Brain pericyte (primary cell): ENCODE results near the gene AMTN.
"Not testable (repeated sequence)": the region's sequence is repeated elsewhere in the genome, so short reads cannot be mapped to it uniquely, and the experiment has no call there.

Source experiments
- DNase-seq: peaks from one replicate; pipeline ENCODE4 v3.0.0-alpha.2; 2012; ENCODE audit warnings: low read depth, low spot score

The AMTN gene, protein sequence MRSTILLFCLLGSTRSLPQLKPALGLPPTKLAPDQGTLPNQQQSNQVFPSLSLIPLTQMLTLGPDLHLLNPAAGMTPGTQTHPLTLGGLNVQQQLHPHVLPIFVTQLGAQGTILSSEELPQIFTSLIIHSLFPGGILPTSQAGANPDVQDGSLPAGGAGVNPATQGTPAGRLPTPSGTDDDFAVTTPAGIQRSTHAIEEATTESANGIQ

DNA sequence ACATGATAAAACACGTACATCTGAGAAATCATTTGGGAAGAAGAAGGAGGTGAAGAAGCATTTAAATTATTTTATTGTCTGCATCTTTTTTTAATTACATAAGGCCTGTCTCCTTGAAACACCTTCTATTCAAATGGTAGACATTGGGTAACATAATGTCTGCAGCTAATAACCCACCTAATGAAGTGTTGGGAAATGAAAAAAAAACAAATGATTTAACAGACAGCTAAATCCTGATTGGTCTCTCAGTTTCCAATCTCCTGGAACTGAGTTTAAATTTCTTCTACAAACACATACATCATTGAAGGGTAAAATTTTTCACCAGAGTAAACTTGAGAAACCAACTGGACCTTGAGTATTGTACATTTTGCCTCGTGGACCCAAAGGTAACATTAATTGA is at the start of gene AMTN:
Gene AMTN (plus strand): TSS at position 301 of the 400 bp plus-strand sequence. CDS start 209 bp downstream, outside the sequence.
- DNase-seq, result no peak

DNA sequence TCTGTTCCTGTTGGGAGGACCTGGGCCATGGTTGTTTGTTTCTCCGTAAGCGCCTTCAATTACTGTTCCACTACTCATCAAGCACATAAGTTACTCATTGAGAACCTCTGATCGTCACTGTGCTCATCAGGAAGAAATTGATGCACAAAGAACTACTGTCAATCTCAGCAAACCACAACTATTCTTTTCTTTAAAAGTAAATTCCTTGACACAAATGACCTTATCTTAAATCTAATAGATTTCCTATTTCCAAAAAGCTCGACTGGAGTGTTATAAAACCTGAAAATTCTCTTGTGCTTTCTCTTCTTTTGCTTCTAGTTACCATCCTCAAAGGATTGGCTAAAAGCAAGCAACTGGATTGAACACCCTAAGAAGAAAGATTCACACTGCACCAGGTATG is 46.5 kb upstream of the AMTN start, which contains the start of gene MUC7:
Gene MUC7 (plus strand): TSS at position 301 of the 400 bp plus-strand sequence. CDS start 1,825 bp downstream, outside the sequence.
- DNase-seq, result no peak

DNA sequence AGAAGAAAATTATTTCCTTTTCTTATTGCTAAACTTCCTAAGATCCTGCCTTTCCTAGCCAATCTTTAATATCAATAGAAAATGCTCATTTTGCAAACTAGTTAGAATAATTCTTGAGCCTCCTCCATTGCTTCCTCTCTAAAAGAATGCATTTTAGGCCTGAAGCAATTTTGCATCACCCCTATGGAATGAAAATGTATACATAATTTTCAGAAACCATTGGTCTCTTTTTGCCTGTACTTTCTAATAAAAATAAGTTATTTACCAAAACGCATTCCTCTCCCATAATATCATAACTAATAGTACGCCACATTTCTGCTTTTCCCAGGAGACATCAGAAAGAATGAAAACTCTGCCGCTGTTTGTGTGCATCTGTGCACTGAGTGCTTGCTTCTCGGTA is 44.7 kb upstream of the AMTN start:
- DNase-seq, result no peak

DNA sequence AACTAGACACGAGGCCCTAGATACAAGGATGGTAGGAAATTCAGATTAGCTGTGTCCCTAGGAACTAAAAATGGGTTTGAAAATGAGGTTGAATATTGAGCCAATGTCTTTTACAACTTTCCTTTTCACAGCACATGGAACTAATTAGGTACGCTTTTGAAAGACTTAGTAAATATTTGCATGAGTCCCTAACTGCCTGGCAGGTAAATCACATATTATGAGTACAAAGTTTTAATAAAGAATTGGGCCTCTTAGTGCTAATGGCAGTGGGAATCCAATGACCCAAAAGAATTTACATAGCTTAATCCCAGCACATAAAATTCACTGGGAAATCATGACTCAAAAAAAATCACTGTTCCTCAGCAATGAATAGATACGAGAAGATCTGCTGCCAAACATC is 29.6 kb upstream of the AMTN start:
- no peak for DNase-seq

DNA sequence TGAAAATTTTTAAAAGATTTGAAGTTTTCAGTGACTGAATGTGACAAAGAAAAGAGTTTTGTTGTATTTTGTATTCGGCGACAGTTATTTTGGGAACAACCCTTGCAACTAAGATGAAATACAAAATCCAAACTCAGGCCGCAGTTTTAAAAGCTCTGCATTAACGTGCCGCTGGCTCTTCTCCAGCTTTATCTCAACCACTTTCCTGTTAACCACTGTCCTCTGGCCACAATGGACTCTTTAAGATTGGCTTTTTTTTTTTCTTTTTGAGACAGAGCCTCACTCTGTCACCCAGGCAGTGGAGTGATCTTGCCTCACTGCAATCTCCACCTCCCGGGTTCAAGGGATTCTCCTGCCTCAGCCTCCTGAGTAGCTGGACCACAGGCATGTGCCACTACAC is 22.1 kb upstream of the AMTN start:
- DNase-seq, result no peak

DNA sequence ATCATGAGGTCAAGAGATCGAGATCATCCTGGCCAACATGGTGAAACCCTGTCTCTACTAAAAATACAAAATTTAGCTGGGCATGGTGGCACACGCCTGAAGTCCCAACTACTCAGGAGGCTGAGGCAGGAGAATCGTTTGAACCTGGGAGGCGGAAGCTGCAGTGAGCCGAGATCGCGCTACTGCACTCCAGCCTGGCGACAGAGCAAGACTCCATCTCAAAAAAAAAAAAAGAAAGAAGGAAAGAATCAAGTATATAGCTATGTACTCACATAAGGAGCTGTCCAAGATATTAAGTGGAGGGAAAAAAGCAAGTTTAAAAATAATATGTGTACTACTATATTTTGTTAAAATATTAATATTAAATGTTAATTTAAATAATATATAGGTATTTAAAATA is 16.5 kb upstream of the AMTN start:
- DNase-seq, result not testable (repeated sequence)

DNA sequence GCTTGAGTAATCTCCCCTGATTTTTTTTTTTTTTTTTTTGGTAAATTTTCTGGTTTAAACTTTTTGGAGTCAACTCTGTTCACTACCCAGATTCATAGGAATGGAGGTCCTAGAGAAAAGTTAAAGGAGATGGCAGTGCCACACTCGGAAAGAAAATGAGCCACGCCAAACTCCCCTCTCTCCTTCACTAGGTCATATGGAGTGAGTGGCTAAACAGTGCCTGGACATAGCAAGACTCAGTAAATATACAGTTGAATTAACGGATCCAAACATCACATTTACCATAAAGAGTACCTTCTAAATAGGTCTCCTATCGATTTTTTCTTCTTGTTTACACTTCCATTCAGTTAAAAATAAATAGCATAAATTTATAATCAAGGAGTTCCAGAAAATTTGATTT is 13.6 kb upstream of the AMTN start:
- DNase-seq, result no peak

DNA sequence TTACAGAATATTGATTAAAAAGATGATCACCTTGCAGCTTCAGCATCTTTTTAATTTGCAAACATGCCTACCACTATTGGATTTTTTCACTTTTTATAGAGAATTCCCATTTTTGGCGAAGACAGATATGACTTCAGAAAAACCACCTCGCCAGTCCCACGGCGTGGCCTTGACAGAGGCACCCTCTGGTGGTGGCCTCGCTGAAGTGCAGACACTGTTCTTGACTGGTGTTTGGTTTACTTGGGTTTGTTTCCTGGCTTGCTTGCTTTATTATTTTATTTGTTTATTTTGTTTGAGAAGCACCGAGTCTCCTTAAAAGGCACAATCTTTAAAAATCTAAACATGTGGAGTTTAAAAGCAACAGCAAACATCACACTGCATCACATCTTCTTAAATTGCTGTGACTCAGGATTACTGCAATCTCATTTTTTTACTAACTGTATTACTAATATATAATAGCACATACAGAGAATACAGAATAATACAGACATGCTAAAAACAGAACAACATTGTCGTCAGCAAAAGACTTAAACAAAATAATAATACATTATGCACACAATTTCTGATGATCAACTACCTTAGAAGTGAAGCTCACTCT is 13.1 kb upstream of the AMTN start:
- DNase-seq, result no peak

DNA sequence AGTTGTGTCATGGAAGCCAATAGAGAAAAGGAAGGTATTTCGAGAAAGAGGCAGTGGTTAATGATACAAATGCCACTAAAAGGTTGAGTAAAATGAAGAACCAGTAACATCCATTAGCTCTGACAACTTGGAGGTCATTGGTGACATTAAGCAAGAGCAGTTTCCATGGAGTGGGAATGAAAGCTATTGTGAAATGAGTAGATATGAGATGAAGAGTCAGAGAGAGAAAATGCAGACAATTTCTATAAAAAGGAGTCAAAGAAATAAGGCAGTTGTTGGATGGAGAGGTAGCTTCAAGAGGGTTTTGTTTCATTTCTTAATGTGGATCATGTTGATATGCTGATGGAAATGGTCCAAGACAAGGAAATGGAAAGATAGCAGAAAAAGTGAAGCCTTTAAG is 9.6 kb upstream of the AMTN start:
- no peak for DNase-seq

DNA sequence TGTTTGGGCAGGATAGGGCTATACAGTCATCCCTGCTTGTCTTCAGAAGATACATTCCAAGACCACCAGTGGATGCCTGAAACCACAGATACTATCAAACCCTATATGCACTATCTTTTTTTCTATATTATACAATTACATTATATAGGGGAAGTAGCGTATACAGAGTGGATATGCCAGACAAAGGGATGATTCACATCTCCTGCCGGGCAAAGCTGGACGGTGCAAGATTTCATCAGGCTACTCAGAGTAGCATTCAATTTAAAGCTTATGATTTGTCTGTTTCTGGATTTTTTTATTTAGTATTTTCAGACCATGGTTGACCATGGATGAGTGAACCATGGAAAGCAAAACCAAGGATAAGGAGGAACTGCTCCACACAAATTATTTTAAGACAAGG is 7.0 kb upstream of the AMTN start:
- no peak for DNase-seq

DNA sequence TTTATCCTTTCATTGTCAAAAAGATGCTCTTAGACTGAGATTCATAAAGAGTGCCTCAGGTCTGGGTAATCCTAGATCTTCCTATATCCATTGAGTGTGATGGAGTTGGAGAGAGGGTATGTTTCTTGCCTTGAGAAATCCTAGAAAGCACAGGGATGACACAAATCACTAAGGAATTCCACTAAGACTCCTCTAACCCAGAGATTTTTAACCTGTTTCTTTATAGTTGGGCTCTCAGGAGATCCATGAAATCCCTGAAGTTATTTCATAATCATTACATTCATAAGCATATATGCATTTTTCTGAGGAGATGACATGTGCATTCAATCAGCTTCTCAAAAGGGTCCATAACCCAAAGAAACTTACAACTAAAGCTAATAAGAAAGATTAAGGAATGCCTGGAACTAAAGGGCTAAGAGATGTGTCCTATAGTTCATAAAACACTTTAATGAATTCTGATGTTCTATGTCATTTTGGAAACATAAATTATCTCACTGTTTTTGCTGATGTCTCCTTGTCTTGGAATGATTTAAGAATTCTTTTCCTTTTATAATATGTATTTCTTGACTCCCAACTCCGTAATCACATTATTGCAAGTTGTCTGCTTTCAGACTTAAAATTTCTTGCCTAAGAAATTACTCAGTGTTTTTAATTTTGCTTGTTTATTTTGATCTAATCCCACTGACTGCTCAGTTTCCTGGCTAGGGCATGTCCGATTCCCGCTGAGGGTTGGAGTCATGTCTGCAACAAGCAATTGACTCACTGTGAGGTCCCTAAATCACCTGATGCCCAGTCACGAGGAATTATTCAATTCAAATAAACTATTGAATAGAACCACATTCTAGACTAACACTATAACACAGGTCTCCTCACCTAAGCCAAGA is 2.8 kb upstream of the AMTN start:
- DNase-seq, result no peak

DNA sequence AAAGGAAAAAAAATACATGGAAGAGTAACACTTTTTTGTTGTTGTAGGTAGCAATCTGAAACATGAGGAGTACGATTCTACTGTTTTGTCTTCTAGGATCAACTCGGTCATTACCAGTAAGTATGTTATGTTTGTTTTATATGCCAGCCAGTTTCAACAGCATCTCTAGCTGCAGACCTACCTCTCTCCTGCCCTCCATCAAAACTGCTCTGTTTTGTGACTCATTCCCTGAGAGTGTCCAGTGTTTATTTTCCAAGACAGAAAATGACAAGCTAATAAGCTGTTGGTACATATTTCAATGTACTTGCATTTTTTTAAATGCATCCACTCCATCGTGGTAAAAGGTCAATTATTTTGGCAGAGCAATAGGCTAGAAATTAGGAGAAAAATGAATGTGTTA is 347 bp downstream of the AMTN start:
- DNase-seq, result no peak

DNA sequence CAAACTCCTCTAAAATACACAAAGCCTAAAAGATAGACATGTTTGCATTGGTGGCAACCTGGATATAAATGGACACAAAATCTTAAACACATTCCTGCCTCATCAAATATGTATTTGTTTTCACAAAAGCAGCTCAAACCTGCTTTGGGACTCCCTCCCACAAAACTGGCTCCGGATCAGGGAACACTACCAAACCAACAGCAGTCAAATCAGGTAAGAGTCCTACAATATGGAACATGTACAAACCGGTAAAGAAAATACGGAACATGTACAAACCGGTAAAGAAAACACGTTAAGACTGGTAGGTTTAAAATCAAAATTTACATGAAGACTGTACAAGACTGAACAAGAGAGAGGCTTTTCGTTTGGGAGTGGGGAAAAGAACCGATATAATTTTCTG is 4.3 kb downstream of the AMTN start:
- DNase-seq, result no peak

DNA sequence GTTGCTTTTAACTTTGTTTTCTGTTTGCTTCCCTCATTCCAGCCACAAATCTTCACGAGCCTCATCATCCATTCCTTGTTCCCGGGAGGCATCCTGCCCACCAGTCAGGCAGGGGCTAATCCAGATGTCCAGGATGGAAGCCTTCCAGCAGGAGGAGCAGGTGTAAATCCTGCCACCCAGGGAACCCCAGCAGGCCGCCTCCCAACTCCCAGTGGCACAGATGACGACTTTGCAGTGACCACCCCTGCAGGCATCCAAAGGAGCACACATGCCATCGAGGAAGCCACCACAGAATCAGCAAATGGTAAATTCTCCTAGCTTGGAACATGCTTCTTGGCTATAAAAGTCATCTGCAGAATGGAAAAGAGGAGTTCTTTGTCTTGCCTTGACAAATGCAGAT is 12.6 kb downstream of the AMTN start:
- no peak for DNase-seq

DNA sequence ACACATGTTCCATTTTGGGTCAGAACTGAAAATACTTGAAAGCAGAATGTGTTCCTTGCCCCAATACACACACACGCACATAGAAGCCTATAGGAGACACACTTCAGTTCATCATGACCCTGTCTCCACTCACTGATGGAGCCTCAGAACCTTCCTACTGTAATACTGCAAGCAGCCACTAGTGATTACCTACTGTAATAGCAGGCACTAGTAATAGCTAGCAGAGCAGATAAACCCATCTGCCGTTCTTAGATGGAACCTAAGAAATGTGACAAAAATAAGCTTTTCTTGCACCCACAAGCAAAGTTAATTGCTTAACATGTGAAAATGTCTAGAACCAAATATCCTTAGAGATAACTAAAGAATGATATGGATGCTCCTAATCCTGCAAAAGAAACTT is 13.6 kb downstream of the AMTN start:
- DNase-seq, result no peak

DNA sequence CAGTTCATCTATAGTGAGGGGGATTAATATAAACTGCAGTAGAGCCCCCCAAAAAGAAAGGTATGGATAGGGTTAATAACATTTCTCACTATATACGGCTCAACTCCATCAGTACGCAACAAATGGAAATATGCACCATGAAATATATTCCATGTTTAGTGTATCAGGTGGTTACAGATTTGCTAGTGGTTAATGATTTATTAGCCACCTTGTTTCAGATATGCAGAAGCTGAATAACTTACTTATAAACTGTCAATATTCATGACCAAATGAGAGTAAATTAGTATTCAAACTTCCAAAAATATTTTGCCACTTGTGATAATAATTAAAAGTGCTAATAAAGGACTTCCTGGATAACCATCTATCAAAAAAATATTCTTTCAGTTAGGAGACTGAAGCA is 14.8 kb downstream of the AMTN start:
- DNase-seq, result no peak

DNA sequence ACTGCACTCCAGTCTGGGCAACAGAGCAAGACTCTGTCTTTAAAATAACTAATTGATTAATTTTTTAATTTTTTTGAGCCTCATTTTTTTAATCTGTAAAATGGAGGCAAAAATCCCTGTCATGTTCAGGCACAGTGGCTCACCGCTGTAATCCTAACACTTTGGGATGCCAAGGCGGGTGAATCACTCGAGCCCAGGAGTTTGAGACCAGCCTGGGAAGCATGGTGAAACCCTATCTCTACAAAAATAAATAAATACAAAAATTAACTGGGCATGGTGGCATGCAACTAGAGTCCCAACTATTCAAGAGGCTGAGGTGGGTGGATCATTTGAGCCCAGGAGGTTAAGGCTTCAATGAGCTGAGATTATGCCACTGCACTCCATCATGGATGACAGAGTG is 15.4 kb downstream of the AMTN start:
- no peak for DNase-seq

DNA sequence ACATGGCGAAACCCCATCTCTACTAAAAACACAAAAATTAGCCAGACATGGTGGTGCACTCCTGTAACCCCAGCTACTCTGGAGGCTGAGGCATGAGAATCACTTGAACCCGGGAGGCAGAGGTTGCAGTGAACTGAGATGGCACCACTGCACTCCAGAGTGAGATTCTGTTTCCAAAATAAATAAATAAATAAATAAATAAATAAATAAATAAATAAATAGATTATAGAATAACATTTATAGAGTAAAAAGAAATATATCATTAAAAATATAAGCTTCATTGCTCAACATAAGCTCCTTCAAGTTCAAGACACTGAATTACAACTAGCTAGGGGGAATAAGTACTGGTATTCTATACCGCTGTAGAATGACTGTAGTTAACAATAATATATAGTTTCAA is 16.5 kb downstream of the AMTN start:
- DNase-seq, result not testable (repeated sequence)

DNA sequence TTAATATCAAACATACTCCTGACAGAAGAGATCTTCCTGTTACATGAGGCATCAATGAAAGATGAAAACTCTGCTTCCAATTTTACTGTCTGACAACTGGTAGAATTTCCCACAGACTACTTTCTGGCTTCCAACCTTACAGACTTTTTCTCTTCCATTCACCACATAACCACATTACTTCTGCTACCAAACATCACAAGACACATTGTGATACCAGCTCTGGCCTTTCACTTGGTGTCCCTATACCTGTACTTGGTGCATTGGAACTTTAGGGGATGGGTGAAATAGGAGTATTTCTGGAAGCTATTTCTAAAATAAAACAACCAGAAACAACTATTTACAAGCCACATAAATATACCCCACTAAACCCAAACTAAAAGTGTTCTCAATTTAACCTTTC is 20.5 kb downstream of the AMTN start:
- DNase-seq, result no peak

DNA sequence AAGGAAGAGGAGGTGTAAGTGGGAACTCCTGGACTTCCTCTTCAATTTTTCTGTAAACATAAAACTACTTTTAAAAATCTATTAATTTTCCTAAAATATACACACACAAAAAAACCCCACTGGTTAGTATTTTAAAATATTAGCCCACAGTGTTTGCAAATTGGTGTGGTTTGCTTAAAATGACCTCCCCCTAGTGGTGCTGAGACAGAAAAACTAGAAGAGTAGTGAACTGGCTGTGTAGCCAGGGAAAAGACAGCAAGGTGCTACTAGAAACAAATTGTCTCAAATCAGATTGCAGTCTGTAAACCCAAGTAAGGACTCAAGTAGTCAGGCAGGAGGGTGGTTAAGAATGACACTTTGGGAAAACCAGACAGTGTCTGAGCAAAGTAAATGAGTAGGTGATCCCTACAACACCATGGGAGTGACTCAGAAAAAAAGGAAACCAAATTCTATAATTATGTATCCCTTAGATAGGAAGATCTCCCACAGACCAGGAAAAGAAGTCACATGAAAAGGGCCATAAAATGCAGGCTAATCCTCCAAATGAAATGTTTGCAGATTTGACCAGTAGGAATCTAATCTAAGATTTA is 26.0 kb downstream of the AMTN start:
- DNase-seq, result no peak

DNA sequence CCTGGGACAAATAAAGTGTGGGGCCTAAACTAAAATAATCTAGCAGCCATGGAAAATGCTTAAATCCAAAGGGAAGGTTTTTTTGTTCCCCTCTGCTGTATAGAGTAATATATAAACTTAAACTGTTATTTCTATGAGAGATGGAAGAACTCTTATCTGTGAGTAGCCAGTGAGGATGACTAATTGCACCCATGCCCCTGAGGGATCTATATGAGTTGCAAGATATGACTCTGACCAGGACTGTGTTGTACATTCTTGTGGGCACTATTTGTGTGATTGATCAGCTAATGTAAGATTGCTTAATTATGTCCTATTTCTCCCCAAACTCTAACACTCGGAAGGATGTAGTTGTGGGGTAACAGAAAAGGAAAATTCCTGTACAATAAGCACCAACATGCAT is 38.5 kb downstream of the AMTN start:
- no peak for DNase-seq

DNA sequence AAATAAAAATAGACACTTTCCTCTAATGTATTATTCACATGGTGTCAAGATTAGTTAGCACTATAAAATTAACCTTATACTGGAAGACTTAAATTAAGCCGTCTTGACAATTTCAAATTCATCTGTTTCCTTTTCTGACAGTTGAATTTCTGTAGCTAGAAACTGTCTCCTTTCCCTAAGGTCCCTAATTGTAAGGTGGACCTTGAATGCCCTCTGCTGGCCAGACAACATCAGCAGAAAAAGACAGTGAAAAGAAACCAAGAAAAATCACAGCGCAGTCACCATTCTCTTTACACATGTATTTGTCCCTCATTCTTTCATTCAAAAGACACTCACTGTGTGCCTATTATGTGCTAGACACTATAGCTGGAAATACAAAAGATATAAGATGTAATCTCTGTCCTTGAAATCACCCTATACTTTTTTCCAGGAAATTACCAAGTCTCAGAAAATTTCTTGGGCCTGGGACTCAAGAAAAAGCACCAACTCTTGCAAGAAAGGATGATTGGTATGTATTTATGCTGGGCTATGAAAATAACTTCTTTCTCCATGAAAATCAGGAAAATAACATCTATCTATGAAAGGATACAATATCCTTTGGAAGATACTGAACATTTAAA is 41.0 kb downstream of the AMTN start:
- DNase-seq, result no peak
